Chondrocyte (in vitro differentiated cells): ENCODE results near the gene LARP4B. TPM values are rescaled to one million over a fixed set of nuclear protein-coding genes. Genes with fewer than 3 reads are reported as not detected.
A peak's percentile ranks its signal among the peaks of the same experiment; 100 is the strongest.

Experiments
- DNase-seq: peaks from one replicate; pipeline ENCODE4 v3.0.0; 2021; ENCODE audit warnings: mixed read lengths, low spot score
- H3K27ac Mint-ChIP-seq: one replicate; pipeline ENCODE4 v1.8.0; 2021; ENCODE audit warnings: mild to moderate bottlenecking, moderate library complexity, mixed read lengths; ENCODE audit not compliant: unreplicated experiment
- H3K27me3 Mint-ChIP-seq: 2 replicates; pipeline ENCODE4 v1.8.0; 2021; ENCODE audit warnings: low read depth, mixed read lengths
- H3K36me3 Mint-ChIP-seq: 2 replicates; pipeline ENCODE4 v1.8.0; 2021; ENCODE audit warnings: low read depth, mixed read lengths
- H3K4me1 Mint-ChIP-seq: 2 replicates; pipeline ENCODE4 v1.8.0; 2021; ENCODE audit warnings: low read depth, mild to moderate bottlenecking, mixed read lengths
- H3K4me3 Mint-ChIP-seq: one replicate; pipeline ENCODE4 v1.8.0; 2021; ENCODE audit warnings: mild to moderate bottlenecking, moderate library complexity, mixed read lengths; ENCODE audit not compliant: unreplicated experiment
- H3K9me3 Mint-ChIP-seq: 2 replicates; pipeline ENCODE4 v1.8.0; 2021; ENCODE audit warnings: low read depth, mixed read lengths
- total RNA-seq: library from RNA; stranded (reverse); gene quantifications from 3 replicates; pipeline ENCODE4 v1.2.1, GENCODE V29; 2021
- TF ChIP-seq, protein P1 (sequence below): fragments of 200-600 bp; sonication (generic); IDR thresholded peaks from 2 replicates; pipeline ENCODE4 v1.5.0; 2021; ENCODE audit warnings: antibody characterized with exemption, mild to moderate bottlenecking, moderate library complexity

Gene LARP4B
- total RNA-seq, 1 donor from 2014 or later, result 67.1 TPM

DNA sequence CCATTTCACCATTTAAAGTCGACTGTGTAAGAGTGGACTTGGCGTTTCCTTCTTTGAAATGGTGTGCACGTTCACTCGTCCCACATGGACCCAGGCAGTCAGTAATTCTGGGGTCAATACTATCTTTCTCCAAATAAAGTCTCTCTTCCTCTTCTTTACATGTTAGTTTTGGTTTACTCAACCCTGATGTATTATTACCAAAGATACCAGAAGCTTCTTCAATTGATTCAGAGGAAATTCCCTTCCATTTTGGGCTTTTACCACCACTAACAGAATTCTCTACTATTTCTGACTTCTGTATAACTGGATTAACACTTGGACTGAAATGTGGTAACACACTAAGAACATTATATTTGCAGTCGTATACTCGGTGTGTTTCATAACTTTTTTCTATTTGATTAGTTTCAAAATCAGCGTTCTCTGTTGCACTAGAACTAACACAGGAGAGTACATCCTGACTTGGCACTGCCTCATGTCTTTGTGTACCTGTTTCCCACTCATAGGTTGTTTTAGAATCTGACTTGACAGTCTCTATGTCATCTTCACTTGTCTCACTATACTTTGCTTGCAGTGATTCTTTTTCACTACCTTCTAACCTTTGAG is 60.8 kb downstream of the LARP4B start:
- no peak for DNase-seq
- TF ChIP-seq, protein P1, sequence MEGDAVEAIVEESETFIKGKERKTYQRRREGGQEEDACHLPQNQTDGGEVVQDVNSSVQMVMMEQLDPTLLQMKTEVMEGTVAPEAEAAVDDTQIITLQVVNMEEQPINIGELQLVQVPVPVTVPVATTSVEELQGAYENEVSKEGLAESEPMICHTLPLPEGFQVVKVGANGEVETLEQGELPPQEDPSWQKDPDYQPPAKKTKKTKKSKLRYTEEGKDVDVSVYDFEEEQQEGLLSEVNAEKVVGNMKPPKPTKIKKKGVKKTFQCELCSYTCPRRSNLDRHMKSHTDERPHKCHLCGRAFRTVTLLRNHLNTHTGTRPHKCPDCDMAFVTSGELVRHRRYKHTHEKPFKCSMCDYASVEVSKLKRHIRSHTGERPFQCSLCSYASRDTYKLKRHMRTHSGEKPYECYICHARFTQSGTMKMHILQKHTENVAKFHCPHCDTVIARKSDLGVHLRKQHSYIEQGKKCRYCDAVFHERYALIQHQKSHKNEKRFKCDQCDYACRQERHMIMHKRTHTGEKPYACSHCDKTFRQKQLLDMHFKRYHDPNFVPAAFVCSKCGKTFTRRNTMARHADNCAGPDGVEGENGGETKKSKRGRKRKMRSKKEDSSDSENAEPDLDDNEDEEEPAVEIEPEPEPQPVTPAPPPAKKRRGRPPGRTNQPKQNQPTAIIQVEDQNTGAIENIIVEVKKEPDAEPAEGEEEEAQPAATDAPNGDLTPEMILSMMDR, result no peak
- H3K9me3 Mint-ChIP-seq, result no peaks in the 10 kb centered on the region
- H3K27ac Mint-ChIP-seq, result no peak overlapping the region
- H3K36me3 Mint-ChIP-seq, result peaks cover 19% of the 10 kb centered on the region
- peaks cover 34% of the 10 kb centered on the region for H3K4me1 Mint-ChIP-seq
- no peaks in the 10 kb centered on the region for H3K27me3 Mint-ChIP-seq
- no peak overlapping the region for H3K4me3 Mint-ChIP-seq

DNA sequence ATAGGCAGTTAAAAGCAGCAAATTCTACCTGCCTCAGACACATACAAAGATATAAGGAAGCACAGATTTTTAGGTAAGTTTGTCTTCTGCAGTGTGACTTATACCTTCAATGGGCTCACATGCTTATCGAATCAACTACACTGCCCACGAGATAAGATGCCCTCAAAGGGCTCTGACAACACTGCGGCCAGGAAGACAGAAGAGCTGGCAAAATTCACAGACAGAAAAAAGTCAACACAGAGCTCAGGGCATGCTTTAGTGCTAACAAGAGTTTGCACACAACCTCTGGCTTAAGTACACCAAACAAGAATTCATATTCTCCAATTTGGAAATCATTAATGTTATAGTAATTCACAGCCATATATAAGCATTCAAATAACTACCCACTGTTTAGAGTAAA is 62.3 kb downstream of the LARP4B start:
- Mint-ChIP-seq H3K9me3 (no peaks in the 10 kb centered on the region), H3K4me1 (peaks cover 29% of the 10 kb centered on the region), H3K36me3 (peaks cover 20% of the 10 kb centered on the region), H3K27me3 (no peaks in the 10 kb centered on the region), H3K4me3 (no peak overlapping the region), H3K27ac (peak overlapping the region; percentile 43)
- DNase-seq, result no peak
- TF ChIP-seq, protein P1, result no peak

DNA sequence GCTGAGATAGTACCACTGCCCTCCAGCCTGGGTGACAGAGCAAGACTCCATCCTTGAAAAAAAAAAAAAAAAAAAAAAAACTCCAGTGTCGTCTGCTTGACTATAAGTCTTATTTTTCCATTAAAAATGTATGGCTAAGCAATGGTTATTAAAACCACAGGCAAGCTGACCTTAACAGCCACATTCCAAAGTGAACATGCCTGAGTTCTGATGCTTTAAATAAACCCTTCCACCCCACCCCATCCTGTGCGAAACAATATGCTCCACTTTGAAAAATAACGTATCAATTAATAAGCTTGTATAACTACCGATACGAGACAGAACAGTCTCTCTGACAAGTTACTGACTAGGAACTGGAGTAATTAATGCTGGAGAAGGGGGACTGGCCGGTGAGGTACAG is 63.7 kb downstream of the LARP4B start:
- Mint-ChIP-seq H3K36me3 (peaks cover 22% of the 10 kb centered on the region), H3K9me3 (no peaks in the 10 kb centered on the region), H3K27ac (peak overlapping the region; percentile 59), H3K4me3 (no peak overlapping the region), H3K4me1 (peaks cover 24% of the 10 kb centered on the region), H3K27me3 (no peaks in the 10 kb centered on the region)
- DNase-seq, result no peak
- TF ChIP-seq, protein P1, result no peak

DNA sequence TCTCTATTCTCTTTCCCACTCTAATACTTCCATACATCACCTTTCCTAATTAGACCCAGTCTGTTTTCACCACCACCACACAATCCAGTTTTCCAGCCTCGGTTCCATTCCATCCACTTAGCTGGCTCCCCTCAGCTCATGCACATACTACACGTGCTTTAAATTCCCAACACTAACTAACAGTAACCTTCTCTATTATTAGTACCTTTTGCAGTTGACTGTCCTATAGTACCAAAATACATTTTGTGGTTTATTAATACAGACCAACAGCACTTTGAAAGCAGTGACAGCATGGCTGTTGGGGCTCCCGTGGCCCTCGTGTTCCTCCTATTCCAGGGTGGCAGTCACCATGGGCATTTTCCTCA is 64.9 kb downstream of the LARP4B start:
- TF ChIP-seq, protein P1, result no peak
- Mint-ChIP-seq H3K9me3 (no peaks in the 10 kb centered on the region), H3K27ac (no peak overlapping the region), H3K4me1 (peaks cover 25% of the 10 kb centered on the region), H3K27me3 (no peaks in the 10 kb centered on the region), H3K4me3 (no peak overlapping the region), H3K36me3 (peaks cover 24% of the 10 kb centered on the region)
- no peak for DNase-seq

DNA sequence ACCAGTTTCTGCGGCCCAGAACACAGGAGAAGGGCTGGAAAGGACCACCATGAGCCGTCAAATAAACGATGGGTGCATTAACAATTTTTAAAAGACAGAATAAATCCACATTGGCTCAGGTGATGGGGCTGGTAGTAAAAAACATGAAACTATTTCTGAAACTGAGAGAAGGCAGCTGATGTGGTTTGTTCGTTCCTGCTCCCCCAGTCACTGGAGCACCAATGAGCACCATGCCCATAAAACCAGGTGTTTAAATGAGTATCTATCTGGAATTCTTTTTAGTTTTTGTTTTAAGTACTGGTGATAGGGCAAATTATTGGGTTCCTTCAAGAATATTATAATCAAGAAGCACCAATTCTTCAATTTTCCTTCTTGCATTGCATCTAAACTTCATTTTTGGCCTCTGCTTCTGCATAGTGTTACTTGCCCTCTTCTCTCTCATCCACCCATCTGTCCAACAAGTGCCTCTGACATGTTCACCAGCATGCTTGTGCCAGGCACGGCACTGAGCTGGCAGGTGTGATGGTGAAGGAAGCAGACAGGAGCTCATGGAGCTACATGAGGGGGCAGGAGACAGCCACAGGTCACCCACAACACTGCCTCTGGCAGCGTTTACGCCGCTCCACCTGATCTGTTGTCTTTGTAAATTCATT is 65.5 kb downstream of the LARP4B start:
- peaks cover 23% of the 10 kb centered on the region for H3K36me3 Mint-ChIP-seq
- no peak overlapping the region for H3K27ac Mint-ChIP-seq
- no peaks in the 10 kb centered on the region for H3K9me3 Mint-ChIP-seq
- no peak overlapping the region for H3K4me3 Mint-ChIP-seq
- DNase-seq, result no peak
- H3K27me3 Mint-ChIP-seq, result no peaks in the 10 kb centered on the region
- peaks cover 25% of the 10 kb centered on the region for H3K4me1 Mint-ChIP-seq
- TF ChIP-seq, protein P1, result no peak
